EH (cell line): ENCODE results near the gene TDRD12.
"Not testable (repeated sequence)": the region's sequence is repeated elsewhere in the genome, so short reads cannot be mapped to it uniquely, and the experiment has no call there.

Experiments used
- DNase-seq: peaks from one replicate; pipeline ENCODE4 v3.0.0-alpha.2; 2015; ENCODE audit warnings: low read depth

The TDRD12 gene

DNA sequence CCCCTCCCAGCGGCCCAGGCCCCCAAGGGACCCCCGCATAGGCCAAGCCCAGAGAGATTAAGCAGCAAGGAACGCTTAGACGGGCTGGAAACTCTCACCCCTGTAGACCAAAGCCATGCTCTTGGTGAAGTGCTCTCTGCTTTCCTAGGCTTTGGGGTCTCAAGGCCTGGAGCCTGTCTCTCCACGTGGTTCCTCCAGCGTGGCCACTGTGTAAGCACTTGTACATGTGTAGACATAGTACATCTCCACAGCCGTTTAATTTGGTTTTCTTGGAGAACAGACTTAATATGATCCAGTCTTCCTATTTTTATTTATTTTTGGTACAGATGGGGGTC lies 26.9 kb upstream of the TDRD12 start:
- no peak for DNase-seq

DNA sequence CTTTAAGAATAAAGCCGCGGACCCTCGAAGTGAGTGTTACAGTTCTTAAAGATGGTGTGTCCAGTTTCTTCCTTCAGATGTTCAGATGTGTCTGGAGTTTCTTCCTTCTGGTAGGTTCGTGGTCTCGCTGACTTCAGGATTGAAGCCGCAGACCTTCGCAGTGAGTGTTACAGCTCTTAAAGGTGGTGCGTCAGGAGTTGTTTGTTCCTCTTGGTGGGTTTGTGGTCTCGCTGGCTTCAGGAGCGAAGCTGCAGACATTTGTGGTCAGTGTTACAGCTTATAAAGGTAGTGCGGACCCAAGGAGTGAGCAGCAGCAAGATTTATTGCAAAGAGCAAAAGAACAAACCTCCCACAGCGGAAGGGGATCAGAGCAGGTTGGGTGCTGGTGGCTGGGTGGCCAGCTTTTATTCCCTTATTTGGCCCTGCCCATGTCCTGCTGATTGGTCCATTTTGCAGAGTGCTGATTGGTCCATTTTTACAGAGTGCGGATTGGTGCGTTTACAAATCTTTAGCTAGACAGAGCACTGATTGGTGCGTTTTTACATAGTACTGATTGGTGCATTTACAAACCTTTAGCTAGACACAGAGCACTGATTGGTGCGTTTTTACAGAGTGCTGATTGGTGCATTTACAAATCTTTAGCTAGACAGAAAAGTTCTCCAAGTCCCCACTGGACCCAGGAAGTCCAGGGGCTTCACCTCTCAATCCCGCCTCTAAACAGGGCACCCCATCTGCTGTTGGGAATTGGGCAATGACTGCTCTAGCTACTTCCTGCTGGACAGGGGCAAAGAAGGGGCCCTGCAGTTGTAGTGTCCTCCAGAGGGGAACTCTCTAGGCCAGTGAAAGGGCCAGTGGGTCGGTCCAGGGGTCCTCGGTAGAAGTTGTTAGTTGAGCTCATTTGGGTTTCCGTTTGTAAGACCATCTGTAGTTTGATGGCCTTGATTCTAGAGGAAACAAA lies 26.1 kb upstream of the TDRD12 start:
- not testable (repeated sequence) for DNase-seq

DNA sequence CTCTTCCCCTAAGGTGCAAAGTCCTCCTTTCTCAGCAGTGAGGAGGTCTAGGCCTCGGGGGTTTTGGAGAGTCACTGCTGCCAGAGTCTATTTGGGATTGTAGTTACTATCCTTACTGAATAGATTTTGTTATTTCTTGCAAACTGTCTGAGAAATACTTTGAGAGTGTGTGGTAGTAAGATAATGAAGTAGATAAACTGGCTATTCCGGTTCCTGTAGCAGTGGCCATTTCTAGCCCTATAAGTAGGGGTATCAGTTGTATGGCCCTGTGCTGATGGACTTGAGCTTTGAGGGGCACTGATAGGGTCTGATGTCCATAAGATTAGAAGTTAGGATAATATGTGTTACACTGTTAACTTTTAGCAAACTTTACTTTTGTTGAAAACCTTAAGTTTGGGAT lies 25.3 kb upstream of the TDRD12 start:
- not testable (repeated sequence) for DNase-seq

DNA sequence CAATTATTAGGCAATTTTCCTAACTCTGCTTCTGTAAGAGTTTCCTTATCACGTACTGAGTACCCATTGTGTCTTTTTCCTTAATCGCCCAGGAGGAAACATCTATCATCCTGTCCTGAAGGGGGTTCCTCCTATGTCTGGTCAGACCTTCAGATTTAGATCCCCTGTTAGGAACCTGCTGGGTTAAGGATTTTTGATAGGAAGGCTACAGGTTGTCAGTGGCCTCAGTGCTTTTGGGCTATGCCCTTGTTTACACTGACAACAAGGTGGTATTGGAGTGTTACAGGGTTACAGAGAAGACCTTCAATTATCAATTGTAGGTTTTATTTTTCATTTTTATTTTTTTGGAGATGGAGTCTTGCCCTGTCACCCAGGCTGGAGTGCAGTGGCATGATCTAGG lies 24.7 kb upstream of the TDRD12 start:
- DNase-seq = not testable (repeated sequence)

DNA sequence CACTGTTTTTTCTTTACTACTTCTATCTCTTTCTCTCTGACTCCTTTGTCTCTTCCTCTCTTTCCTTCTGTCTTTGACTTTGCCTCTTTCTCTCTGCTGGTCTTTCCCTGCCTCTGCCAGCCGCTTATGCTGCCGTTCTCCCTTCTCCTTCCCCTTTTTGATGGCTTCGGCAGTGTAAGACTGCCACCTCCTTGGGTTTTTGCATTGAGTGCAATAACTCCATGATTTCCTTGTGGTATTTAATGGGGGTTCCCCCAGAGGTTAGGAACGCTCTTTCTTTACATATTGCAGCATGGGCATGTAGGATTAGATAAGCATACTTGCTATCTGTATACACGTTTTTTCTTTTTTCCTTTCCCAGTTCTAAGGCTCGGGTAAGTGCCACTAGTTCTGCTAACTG lies 24.1 kb upstream of the TDRD12 start:
- DNase-seq = not testable (repeated sequence)

DNA sequence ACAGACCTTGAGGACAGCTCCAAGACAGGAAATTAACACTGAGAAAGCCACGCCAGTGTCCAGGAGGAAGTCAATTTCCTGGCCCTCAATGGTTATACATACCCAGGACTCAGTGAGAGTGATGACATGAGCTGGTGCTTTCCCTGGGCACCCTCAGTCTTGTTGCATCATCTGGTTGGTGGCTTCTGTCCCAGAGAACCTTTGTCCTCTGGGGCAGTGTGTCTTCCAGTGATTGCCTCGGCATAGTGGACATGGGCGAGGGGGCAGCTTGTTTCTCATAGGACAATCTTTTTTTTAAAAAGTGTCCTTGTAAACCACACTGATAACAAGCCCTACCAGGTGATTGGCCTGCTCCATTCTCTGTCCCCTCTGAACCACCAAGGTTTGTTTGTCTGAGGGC lies 22.8 kb upstream of the TDRD12 start:
- not testable (repeated sequence) for DNase-seq

DNA sequence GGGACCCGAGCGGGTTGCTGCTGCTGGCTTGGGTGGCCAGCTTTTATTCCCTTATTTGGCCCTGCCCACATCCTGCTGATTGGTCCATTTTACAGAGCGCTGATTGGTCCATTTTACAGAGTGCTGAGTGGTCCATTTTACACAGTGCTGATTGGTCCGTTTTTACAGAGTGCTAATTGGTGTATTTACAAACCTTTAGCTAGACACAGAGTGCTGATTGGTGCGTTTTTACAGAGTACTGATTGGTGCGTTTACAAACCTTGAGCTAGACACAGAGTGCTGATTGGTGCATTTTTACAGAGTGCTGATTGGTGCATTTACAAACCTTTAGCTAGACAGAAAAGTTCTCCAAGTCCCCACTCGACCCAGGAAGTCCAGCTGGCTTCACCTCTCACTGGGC lies 19.4 kb upstream of the TDRD12 start:
- DNase-seq = not testable (repeated sequence)

DNA sequence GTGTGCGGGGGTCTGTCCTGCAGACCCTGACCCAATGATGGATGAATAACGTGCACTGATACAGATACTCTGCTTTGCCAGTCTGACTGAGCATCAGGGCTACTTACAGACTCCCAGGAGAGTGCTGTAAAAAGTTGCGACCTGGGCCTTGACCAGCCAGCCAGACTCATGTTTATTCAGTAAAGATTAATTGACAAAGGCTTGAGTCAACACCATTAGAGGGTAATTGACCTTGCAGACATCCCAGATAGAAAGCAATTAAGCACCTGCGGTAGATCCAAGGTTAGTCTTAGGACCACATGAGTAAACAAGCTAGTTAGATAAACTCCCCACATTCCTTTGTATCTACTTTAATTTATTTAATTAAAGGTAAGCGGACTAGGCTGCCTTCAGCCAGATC lies 17.6 kb upstream of the TDRD12 start:
- DNase-seq = no peak

DNA sequence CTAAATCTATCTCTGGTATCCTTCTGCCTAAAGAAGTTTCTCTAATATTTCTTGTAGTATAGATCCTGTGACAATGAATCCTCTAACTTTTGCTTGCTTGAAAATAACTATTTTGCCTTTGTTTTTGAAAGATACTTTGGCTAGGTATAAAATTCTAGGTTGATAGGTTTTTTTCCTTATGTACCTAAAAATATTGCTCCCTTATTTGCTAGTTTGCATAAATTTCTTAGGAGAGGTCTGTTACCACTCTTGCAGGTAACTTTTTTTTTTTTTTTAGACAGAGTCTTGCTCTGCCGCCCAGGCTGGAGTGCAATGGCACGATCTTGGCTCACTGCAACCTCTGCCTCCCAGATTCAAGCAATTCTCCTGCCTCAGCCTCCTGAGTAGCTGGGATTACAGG lies 15.6 kb upstream of the TDRD12 start:
- DNase-seq = not testable (repeated sequence)

DNA sequence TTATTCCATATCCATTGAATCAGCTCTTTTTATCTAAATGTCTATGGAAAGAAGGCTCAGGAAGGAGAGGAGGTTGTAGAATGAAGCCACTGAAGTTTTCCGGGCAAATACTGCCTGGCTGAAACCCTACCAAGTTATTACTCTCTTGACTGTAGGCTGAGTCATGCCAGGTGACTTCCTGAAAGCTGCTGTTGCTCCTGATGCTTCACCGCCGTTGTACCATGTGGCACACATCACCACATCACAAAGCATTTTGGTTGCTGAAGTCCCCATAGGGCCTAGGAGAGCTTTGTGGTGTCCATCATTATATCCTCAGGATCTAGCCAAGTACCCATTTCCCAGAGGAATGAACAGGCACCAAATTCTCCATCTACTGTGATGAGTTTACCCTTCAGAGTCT lies 11.1 kb upstream of the TDRD12 start:
- no peak for DNase-seq

DNA sequence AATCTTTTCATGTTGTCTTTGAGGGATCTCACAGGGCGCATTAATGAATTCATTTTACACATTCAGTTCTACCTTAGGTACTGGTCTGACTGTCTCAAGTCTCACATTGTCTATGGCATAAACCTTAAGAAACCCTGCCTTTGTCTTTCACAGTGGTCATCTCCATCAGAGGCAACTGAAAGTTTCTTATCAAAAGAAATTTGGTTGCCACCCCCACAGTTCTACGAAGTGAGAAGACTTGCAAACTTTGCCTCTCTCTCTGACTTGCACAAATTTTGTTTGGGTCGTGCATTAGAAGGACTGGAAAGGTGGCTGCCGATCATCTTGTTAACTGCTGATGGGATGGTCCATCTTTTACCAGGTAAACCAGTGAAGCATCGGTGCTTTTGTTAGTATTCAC lies 10.5 kb upstream of the TDRD12 start:
- no peak for DNase-seq

DNA sequence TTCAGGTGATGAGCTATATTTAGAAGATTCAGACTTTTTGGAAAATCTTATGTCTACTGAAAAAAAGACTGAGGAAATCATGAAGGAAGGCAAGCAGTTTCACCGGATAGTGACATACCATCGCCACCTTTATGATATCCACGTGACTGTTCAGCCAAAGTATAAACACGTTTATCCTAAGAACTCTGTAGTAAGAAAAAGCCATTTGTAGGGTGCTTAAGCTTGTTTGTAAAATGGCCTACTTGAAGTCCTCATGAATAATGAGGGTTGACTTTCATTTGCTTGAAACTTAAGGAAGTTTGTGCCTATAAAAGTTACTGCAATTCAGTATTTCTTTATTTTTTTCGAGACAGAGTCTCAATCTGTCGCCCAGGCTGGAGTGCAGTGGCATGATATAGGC lies 7.8 kb upstream of the TDRD12 start:
- DNase-seq = no peak

DNA sequence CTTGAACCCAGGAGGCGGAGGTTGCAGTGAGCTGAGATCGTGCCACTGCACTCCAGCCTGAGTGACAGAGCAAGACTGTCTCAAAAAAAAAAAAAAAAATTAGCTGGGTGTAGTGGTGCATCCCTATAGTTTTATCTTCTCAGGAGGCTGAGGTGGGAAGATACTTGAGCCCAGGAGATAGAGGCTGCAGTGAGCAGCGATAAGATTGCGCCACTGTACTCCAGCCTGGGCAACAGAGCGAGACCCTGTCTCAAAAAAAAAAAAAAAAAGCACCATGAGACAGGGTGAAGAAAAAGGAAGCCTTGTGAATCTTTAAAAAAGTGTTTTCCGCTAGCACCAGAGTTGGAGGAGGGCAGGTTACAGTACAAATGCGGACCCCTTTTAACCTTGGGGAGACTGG lies 3.4 kb upstream of the TDRD12 start:
- DNase-seq = not testable (repeated sequence)

DNA sequence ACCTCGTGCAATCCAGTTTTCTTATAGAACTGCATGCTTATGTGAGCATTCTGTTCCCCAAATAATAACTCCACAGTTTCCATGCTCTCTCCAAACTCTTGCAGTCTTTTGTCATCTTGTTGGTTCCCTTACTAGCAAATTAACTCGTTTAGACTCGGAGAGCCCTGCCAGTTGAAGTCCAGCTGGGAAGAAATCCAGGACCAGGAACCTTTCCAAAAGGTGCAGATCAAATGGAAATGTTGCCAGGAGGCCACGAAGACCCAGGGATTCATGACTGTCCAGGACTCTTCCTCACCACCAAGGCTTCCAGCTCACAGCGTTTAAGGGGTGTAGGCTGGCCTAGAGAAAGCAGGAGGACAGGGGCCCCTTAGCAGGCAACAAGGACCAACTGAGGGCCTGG lies 2.1 kb upstream of the TDRD12 start:
- DNase-seq = no peak

DNA sequence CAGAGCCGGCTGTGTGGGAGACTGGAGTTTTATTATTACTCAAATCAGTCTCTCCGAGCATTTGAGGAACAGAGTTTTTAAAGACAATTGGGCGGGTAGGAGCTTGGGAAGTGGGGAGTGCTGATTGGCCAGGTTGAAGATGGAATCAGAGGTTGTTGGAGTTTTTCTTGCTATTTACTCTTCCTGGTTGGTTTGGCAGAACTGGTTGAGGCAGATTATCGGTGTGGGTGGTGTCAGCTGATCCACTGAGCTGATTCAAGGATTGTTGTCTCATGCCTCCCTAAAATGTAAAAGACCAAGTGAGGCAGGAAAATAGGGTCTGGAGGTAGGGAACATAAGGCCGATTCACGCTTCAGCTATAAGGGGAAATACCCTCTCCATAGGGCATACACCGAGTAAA lies 1.3 kb upstream of the TDRD12 start:
- DNase-seq = no peak

DNA sequence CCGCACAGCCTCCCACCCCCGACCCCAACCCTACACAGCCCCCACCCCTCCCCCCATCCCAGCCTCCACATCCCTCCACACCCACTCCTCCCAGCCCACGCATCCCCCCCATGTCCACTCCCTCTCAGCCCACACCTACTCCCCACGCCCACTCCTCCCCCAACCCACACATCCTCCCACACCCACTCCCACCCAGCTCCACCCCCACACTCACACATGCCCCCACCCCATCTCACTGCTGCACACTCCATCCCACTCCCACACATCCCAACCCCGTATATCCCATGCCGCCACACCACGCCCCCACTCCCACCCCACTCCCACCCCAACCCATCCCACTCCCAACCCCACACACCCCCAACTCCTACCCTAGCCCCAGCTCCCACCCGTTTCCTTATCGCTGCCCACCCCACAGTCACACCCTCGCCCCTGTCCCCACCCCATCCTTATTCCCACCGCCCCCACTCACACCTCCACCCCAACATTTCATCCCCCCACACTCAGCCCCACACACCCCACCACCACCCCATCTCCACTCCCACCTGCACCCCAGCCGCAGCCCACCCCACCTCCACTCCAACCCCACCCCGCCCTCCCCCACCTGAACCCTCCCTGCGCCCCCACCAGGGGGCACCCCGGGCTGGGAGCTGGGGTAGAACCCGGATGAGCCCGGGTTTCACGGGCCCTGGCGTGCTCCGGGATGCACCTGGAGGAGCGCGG lies 809 bp downstream of the TDRD12 start:
- no peak for DNase-seq

DNA sequence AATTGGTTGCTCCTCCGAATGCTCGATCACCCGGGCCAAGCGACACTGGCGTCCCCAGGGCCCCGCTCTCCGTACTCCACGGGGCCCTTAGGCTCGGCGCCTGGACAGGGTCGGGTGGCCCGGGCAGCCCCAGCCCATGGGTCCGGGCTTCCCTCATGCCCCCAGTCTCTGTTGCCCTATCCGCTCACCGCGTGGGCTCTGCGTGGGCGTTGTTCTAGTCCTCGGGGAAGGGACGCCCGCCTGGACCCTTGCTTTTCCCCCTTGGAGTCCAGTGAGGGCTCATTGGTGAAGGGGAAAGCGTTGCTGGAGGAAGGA lies 1.3 kb downstream of the TDRD12 start:
- DNase-seq = no peak

DNA sequence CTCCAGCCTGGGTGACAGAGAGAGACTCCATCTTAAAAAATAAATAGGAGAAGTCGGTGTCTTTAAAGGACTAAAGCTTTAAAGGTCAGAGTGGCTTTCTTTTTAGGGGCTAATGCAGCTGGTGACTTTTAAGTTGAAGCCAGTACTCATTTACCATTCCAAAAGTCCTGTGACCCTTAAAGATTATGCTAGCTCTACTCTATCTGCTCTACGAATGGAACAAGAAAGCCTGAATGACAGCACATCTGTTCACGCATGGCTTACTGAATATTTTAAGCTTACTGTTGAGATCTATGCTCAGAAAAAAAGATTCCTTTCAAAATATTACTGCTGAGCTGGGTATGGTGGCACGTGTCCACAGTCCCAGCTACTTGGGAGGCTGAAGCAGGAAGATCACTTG lies 16.4 kb downstream of the TDRD12 start:
- DNase-seq = no peak

DNA sequence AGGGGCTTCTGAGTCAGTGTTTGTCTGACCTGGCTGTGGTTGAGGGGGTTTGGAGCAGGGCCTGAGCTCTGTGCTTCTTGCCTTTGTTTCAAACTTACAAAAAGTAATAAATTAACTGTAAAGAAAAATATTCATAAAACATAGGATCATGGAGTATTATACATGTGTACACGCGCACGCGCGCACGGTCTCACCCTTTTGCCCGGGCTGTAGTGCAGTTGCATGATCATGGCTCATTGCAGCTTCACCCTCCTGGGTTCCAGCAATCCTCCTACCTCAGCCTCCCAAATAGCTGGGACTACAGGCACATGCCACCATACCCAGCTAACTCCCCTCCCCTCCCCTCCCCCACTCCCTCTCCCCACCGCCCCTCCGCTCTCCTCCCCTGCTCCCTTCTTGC lies 23.5 kb downstream of the TDRD12 start:
- no peak for DNase-seq

DNA sequence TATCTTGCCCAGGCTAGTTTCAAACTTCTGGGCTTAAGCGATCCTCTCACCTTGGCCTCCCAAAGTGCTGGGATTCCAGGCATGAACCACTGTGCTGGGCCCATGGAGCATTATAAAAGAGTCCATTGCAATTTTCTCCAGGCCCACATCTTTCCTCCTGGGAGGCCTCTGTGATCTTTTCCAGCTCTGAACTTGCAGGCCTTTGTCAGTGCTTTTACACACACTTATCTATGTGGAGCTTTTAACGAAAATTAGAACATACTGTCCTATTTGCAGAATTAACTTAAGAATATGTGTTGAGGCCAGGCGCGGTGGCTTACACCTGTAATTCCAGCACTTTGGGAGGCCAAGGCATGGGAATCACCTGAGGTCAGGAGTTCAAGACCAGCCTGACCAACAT lies 23.9 kb downstream of the TDRD12 start:
- no peak for DNase-seq

DNA sequence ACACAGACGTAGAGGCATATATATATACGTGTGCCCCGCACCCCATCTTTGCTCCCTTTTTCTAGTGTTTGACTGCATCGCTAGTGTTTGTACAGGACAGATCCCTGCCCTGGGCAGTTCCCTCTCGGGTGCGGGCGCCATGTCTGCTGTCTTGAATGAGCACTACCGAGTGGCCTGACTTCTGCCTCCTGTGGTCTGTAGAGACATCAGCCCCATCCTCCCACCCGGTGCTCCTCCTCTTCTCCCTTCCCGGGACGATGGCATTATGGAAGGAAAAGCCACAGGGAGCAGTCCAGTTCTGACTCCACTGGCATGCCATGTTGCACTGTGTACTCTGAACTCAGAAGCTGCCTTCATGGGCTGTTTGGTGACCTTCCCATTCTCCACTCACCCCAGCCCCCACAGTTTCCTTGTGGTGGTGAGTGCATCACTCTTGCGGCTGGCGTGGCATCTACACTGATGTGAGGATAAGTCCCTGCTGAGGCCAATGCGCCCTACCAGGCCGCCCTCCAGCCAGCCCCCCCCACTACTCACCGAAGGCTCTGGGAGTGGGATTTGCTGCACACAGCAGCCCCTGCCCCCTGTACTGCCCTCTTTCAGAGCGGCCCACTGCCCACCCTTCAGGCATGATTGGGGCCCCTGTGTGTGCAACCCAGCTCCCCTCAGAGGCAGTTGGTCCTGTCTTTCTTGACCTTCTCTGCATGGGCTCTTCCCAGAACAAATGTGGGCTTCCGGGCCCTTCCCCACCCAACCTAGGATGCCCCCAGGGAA lies 25.2 kb downstream of the TDRD12 start:
- DNase-seq = no peak

DNA sequence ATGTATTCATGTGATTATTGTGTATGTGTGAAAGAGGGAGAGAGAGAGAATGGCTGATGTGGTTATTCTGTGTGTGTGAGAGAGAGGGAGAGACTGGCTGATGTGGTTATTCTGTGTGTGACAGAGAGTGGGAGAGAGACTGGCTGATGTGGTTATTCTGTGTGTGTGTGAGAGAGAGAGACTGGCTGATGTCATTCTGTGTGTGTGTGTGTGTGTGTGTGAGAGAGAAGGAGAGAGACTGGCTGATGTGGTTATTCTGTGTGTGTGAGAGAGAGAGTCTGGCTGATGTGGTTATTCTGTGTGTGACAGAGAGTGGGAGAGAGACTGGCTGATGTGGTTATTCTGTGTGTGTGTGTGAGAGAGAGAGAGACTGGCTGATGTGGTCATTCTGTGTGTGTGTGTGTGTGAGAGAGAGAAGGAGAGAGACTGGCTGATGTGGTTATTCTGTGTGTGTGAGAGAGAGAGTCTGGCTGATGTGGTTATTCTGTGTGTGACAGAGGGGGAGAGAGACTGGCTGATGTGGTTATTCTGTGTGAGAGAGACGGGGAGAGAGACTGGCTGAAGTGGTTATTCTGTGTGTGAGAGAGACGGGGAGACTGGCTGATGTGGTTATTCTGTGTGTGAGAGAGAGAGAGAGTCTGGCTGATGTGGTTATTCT lies 26.2 kb downstream of the TDRD12 start:
- DNase-seq = not testable (repeated sequence)
